Suppressor macrophage (primary cell): Measurements from ENCODE around the gene VENTX.

Source experiments
- DNase-seq, 4 experiments: peaks; one replicate each; pipeline ENCODE4 v3.0.0-alpha.2; 2020 to 2022

VENTX gene

GRCh38 chr10:133202778-133203651 lies 34.6 kb upstream of the VENTX start:
- DNase-seq = no peak

- no peak for DNase-seq
These were observed 33.9 kb upstream of the VENTX start for GRCh38 chr10:133203652-133204195.

- no peak for DNase-seq
These were observed 33.2 kb upstream of the VENTX start for GRCh38 chr10:133204226-133205015.

- DNase-seq = no peak
These were observed 32.5 kb upstream of the VENTX start for GRCh38 chr10:133205146-133205545.

GRCh38 chr10:133206356-133207040 lies 31.2 kb upstream of the VENTX start:
- no peak for DNase-seq

GRCh38 chr10:133207041-133207600 lies 30.5 kb upstream of the VENTX start:
- DNase-seq = no peak

GRCh38 chr10:133207627-133208026 lies 30.0 kb upstream of the VENTX start:
- DNase-seq = no peak

- no peak for DNase-seq
These were observed 29.2 kb upstream of the VENTX start for GRCh38 chr10:133208466-133208865.

- DNase-seq = no peak
These were observed 28.5 kb upstream of the VENTX start for GRCh38 chr10:133209117-133209516.

- DNase-seq = no peak
These were observed 28.0 kb upstream of the VENTX start for GRCh38 chr10:133209641-133210040.

GRCh38 chr10:133210398-133211140 lies 27.1 kb upstream of the VENTX start:
- DNase-seq = no peak

- DNase-seq = no peak
These were observed 26.4 kb upstream of the VENTX start for GRCh38 chr10:133211141-133211830.

GRCh38 chr10:133211959-133212852 lies 25.4 kb upstream of the VENTX start:
- DNase-seq = no peak

GRCh38 chr10:133212853-133213494 lies 24.7 kb upstream of the VENTX start:
- no peak for DNase-seq

- no peak for DNase-seq
These were observed 23.8 kb upstream of the VENTX start for GRCh38 chr10:133213641-133214467.

GRCh38 chr10:133214468-133215410 lies 22.9 kb upstream of the VENTX start:
- DNase-seq = no peak

- DNase-seq = no peak
These were observed 22.1 kb upstream of the VENTX start for GRCh38 chr10:133215586-133215985.
